GM10248 (cell line): ENCODE data around the gene SCAF8.

ENCODE experiments used
- CTCF ChIA-PET: fragments of 300-600 bp; sonication (Branson Sonifier 250); formaldehyde crosslinking; extraction: SDS; loops from one replicate; lab custom pipeline; 2021; ENCODE audit warnings: antibody characterized with exemption; lab: Yijun Ruan, JAX
- POLR2A ChIA-PET: fragments of 350-650 bp; sonication (Branson Sonifier 250); formaldehyde crosslinking; extraction: SDS; loops from one replicate; lab custom pipeline; 2020; ENCODE audit warnings: antibody characterized with exemption; lab: Yijun Ruan, JAX
- DNase-seq: peaks from one replicate; pipeline ENCODE4 v3.0.0; 2012; ENCODE audit errors: extremely low spot score
- CTCF ChIP-seq: IDR thresholded peaks from 2 replicates; pipeline ENCODE4 v1.5.1; 2012; ENCODE audit warnings: mild to moderate bottlenecking, low read depth; ENCODE audit errors: extremely low read depth, missing control alignments, control extremely low read depth

Gene SCAF8

DNA sequence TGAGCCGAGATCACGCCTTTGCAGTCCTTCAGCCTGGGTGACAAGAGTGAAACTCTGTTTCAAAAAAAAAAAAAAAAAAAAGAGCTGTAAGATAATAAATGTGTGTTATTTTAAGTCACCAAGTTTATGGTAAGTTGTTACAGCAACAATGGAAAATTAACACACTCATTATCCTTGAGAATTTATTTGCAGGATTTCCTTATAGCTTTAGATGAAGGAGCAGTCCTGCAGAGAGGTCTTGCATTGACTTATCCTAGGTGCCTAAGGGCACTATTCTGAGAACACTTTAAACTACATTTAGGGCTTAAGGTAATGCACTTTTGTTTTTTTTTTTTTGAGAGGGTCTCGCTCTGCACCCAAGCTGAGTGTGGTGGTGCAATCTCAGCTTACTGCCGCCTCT lies 13.8 kb upstream of the SCAF8 start:
- no peak for TF ChIP-seq CTCF
- no peak for DNase-seq
- ChIA-PET POLR2A (no interaction called here), CTCF (interaction anchor here (0.9 kb wide), 1 partner anchor 87 kb away, joined by 3 read pairs; no protein-coding TSS in a partner anchor)

GRCh38 chr6:154719854-154720253 lies 13.4 kb upstream of the SCAF8 start:
- ChIA-PET POLR2A (no interaction called here), CTCF (no interaction called here)
- DNase-seq: no peak
- TF ChIP-seq CTCF: no peak

DNA sequence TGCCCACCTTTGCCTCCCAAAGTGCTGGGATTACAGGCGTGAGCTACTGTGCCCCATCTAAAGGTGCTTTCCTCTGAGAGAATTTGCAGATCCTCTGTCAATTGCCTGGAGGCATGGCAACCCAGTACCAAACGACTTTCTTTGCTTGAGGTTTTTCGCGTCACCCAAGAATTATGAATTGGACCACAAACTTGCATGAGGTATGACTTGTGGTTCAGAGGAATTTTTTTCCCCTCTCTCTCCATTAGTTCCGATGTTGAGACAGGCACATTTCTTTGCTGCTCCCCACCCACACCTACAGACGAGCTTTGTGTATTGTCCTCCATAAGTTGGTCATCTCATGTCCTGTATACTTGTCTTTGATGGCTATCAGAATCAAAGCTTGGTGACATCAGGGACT lies 11.8 kb upstream of the SCAF8 start:
- no peak for TF ChIP-seq CTCF
- ChIA-PET CTCF (no interaction called here), POLR2A (no interaction called here)
- no peak for DNase-seq

- no peak for DNase-seq
- no peak for TF ChIP-seq CTCF
- ChIA-PET POLR2A (no interaction called here), CTCF (interaction anchor here (1.0 to 1.3 kb wide), 2 partner anchors 19 to 52 kb away, joined by 3 to 4 read pairs; no protein-coding TSS in a partner anchor)
Observed at GRCh38 chr6:154726887-154727286, 6.3 kb upstream of the SCAF8 start.

DNA sequence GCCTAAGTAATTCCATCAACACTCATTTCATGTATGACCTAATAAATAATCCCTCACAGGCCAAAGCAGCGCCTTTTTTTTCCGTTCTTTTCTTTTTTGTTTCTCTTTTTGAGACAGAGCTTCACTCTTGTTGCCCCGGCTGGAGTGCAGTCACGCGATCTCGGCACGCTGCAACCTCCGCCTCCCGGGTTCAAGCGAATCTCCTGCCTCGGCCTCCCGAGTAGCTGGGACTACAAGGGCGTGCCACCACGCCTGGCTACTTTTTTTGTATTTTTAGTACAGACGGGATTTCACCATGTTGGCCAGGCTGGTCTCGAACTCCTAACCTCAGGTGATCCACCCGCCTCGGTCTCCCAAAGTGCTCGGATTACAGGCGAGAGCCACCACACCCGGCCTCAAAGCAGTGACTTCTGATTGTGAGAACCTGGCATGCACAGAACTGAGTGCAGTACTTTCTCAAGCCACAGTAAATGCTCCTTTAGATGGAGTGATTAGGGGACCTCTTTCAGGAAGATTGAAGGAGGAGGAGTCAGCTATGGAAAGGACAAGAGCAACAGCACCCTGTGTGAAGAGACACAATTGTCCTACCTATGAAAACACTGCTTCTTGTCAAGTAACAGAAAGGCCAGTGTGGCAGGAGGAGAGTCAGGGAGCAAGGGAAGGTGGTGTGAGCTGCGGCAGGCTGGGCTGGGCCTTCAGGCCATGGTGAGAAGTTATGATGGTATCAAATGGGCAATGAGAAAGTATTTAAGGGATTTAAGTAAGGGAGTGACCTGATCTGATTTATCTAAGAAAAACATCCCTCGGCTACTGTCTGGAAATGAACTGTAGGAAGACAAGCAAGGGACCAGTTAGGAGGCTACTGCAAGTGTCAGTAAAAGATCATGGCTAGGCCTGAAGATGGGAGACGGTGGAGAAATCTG lies 1.7 kb upstream of the SCAF8 start:
- TF ChIP-seq CTCF: no peak
- DNase-seq: no peak
- ChIA-PET CTCF (interaction anchor here (1.0 to 1.6 kb wide), 3 partner anchors 14 to 56 kb away, joined by 3 to 5 read pairs (median 3); no protein-coding TSS in a partner anchor), POLR2A (no interaction called here)

GRCh38 chr6:154732538-154733182 lies 556 bp upstream of the SCAF8 start:
- ChIA-PET CTCF (no interaction called here), POLR2A (no interaction called here)
- TF ChIP-seq CTCF: no peak
- peak; percentile 15 for DNase-seq
